ENCODE results near the gene ADAMTS17.

Gene ADAMTS17

GRCh38 chr15:100247228-100248225 lies 94.2 kb downstream of the ADAMTS17 start:
- no peak for DNase-seq

- DNase-seq, result no peak
These were observed 95.9 kb downstream of the ADAMTS17 start for GRCh38 chr15:100245855-100246254.

GRCh38 chr15:100245487-100245820 lies 96.3 kb downstream of the ADAMTS17 start:
- no peak for DNase-seq

DNA sequence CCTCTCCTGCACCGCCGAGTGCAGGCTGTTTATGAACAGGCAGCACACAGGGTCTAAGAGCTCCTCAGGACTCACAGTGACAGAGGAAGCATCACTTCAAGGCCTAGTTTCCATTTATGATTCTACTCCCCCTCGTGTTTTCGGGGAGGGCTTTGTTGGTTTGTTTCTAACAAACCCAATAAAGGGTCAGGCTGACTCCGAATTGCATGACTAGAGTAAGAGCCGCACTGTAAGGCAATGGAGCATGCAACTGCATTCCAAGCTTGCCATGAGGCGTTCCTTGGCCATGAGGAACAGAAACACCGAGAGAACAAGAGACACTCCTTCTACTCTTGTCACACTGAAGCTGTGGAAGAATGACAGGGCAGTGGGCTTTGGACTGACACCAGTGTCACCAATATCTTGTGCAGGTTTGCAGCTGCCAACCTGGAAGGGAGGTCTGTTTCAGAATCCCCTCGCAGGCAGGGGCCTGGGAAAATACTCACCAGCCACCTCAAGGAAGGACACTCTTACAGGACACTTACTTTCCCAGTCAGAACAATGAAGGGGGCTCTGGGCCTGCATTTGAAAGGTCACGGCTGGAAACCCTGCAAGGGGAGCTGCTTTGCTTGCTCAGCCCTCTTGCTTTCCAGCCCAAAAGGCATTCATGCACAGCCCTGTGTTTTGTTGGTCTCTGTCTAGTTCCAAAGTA lies 96.8 kb downstream of the ADAMTS17 start:
- DNase-seq, result no peak

DNA sequence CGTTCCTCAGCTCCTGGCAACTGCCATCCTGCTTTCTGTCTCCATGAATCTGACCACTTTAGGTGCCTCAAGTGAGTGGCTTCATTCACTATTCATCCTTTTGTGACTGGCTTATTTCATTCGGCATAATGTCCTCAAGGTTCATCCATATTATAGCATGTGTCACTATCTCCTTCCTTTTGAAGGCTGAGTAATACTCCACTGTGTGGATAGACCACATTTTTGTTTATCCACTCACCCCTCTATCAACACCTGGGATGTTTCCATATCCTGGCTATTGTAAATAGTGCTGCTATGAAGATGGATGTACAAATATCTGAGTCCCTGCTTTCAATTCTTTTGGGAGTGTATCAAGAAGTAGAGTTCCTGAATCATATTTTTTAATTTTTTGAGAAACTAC lies 98.8 kb downstream of the ADAMTS17 start:
- no peak for DNase-seq

GRCh38 chr15:100241572-100242482 lies 99.9 kb downstream of the ADAMTS17 start:
- no peak for DNase-seq

DNA sequence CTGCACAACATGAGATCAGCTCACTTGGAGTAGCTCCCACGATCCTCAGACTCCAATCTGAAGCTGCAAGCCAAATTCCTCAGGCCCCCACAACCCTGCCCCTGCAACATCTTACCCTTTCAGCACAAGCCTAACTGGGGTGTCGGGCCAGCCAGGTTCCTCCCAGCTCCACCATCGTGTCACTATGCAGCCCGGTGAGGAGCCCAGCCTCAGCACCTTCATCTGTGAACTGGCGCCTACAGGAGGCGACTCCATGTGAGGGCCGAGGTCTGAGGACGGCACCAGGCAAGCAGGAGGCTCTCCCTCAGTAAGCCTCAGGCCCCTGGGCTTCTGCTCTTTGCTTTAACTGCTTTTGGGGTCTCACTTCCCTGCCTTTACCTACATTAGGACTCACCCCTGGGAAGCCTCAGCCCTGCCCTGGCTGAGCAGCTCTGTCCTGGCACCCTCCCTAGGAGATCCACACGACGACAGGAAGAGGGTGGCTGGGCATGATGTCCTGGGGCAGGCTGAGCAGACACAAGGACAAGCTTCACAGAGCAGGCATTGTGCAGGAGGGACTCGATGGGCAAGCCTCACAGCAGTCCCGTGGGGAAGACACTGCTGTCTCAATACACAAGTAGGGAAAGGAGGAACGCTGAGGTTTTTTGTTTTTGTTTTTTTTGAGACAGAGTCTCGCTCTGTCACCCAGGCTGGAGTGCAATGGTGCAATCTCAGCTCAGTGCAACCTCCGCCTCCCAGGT lies 104.6 kb downstream of the ADAMTS17 start:
- no peak for DNase-seq

DNA sequence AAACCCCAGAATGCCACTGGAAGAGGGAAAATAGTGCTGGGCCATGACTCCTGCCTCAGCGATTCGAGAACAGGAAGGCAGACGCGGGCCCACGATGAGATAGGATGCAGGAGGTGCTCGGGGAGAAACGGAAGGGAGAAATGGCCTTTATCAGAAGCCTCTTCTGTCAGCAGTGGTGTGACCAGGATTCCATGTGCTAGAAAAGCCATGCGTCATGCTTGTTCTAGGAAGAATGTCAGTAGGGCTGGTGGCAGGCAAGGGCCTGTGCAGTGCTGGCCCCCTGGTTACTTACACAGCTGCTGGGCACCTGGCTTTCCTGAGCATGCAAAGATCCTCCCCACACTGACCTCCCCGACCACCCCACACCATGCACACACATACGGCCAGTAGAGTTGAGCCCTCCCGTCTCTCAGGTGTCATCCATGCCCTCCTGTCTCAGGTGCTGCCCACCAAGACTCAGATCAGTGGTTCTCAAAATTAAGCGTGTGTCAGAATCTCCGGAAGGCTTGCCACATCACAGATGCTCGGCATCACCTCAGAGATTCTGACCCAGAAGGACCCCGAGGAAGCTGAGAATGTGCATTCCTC lies 106.7 kb downstream of the ADAMTS17 start:
- no peak for DNase-seq

DNA sequence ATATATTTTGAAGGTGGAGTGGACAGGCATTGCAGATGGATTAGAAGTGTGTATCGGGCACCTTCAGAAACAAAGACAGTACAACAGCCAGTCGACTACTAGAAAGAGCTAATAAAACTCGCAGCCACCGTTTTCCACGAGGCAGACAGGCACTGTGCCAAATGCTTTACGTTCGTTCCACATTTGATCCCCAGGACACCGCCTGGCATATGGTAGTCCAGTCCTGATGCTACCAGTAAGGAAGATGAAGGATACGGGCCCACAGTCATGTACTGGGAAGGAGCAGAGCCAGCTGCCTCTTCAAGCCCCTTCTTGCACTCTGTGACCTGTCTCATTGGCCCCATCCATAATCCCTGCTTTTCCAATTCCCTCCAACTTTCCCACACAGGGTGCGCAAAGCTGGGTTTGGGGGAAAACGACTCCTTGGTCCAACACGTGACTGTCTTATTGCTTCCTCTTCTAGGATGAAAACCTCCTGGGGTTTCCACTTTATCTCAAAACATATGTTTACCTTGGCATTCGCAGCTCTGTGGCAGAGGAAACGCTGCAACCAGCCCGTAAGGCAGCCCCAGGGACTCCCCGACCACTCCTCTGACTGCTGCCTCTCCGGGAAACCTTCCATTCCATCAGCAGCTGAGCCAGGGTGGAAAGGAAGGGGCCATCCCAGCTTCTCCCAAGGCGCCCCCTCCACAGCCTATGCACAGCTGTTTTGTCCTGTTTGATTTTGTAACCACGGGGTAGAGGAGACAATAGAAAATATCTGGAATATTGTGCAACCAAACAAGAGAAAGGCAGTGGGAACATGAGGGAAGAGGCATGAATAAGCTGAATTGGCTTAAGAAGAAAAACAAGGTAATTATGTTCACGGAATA lies 107.4 kb downstream of the ADAMTS17 start:
- DNase-seq, result no peak

DNA sequence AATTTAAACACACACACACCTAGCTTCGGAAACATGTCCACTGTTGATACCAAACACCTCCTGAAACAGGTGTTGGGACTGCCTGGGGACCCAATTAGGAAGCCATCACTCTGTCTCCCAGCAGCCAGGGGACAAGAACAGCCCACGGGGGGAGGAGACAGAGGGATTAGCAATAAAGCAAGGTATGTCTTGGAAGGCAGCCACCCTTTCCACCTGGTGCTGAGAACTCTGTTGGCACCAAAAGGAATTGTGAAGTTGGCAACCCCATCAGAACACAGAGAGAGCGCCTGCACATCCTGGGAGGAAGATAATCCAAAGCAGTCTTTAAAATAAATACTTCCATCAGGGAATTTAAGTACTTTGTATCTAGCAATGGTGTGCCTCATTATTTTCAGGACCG lies 111.0 kb downstream of the ADAMTS17 start:
- DNase-seq, result no peak

GRCh38 chr15:100229181-100230163 lies 112.3 kb downstream of the ADAMTS17 start:
- DNase-seq, result no peak

DNA sequence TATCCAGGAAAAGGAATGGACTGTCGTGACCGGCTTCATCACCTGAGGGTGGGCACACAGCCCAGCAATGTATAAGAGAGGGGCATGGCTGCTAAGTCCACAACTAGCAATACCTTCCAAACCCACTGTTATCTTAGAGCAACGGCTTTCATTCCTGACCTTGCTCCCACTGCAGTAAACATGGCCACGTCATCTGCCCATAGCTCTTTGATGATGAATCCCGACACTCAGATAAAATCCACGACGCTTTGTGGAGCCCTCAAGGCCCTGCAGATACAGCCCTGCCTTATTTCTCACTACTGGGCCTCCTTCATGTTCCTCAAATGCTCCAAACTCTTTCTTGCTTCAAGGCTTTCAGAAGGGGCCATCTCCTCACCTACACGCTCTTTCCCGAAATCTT lies 114.0 kb downstream of the ADAMTS17 start:
- no peak for DNase-seq

- no peak for DNase-seq
These were observed 115.7 kb downstream of the ADAMTS17 start for GRCh38 chr15:100226107-100226506.

DNA sequence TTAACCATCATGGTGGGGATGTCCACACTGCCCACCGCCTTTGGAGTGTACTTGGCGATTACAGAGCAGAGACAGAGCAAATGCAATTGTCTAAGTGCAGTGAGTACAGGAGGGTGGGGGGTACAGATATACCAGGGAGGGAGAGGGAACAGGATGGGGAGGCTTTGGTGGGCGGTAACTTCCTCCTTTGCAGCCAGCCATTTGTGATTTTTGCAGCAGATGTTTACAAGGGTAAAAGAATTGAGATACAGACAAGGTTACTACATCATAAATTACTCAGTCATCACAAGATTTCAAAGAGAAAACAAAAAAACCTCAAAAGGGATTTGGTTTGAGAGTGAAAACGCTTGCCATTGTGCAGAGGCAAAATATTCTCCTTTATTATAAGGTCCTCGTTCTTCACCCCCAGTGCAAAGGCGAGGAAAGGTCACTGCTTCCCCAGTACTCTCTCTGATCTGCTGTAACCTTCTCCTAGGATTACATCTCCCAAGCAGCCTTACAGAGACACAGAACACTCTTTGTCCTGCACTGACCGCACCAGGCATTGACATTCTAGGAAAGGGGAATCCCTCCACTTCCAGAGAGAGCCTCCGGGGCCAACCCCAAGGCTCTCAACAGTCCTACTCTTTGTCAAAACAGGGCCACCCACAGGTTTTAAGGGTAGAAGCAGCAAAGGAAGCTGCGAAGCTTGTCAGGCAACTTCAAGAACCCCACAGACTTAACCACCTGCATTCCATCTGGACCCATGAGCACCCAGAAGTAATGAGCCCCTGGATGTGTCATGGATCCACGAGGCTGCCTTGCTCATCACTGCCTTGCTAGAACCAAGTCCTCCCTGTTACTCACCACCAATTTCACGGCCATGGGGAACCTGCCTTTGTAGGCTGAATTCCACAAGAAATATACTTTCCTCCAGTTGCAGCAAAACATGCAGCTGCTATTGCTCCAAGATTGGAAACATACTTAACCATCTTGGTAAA lies 117.3 kb downstream of the ADAMTS17 start:
- no peak for DNase-seq

- no peak for DNase-seq
These were observed 119.4 kb downstream of the ADAMTS17 start for GRCh38 chr15:100222349-100222715.

DNA sequence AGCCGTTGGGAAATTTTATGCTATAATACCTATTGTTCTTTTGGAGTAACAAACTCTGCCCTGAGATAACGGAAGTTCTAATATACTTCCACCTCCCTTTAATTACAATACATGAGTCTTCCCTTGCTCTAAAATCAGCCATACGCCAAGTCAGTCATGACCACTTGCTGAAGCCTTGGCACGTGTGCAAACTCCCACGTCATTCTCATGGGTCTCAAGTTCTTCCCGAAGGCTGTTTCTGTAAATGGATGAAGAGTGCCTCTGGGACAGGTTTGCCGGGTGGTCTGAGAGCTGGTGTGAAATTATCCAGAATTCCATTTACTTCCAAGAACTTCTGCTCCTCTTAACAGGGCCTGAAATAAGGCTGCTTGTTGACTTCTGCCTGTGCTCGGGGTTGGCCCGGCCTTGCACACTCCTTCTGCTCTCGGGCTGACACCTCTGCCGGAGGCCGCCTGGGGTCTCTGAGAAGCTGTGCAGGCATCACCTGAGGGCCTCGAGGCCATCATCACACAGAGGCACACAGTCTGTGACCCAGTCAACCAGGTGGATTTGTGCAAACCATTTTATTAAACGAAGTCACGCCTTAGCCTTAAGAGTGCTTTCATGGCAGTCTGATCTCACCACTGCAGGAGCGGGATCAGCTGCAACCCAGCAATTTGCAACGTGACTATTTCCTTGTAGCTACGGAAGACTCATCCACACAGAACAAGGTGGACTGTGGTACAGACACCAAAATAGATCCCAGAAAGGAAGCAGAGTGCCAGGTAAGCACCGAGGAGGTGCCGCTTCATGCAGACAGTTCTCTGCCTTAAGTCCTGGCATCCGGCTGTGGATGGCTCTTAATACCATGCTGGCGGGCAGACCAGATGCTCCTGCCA lies 120.1 kb downstream of the ADAMTS17 start:
- DNase-seq, result no peak

- DNase-seq, result no peak
These were observed 121.6 kb downstream of the ADAMTS17 start for GRCh38 chr15:100220058-100220768.
